Measurements from ENCODE around the gene ZNF669.

- TF ChIP-seq EZH2 (IDR thresholded peaks at IDR 0.05; ENCODE audit: borderline replicate concordance, low read length) (no peak), CTCF (conservative IDR thresholded peaks at IDR 0.05 in 1 of 2, IDR thresholded peaks at IDR 0.05 in 1 of 2; ENCODE audit: extremely low read depth in 1 of 2, insufficient read depth in 1 of 2, low read depth in 1 of 2, low read length in 2 of 2) (no peak)
Observed at GRCh38 chr1:247090455-247090854, 13.7 kb downstream of the ZNF669 start.
